Measurements from ENCODE around the gene ACTN1. TPM values are rescaled to one million over a fixed set of nuclear protein-coding genes. Genes with fewer than 3 reads are reported as not detected.

The ACTN1 gene
- total and polyA plus RNA-seq, 2 of the 8 experiments (the other 6 are each of a cell fraction or from before 2014, with no cell fraction given) = 236 to 262 TPM

- no peak overlapping the region for H2BK120ac ChIP-seq (replicated peaks; ENCODE audit: low read depth, low read length)
- no peak overlapping the region for H3K4ac ChIP-seq (replicated peaks; ENCODE audit: insufficient read length, low read depth, low read length)
- H2AFZ ChIP-seq (ENCODE audit: low read length) = no peak overlapping the region
- no peaks in the 10 kb centered on the region for H3K9me3 ChIP-seq (ENCODE audit: insufficient read depth in 2 of 2, low read depth in 1 of 2, low read length in 1 of 2)
- 94% methylated on average over 5 of the region's 5 CpGs; no CpG with 5 or more reads in 1 of the 2 experiments for WGBS, 2 experiments (ENCODE audit: extremely low coverage in 1 of 2, insufficient coverage in 1 of 2, insufficient read length in 1 of 2, insufficient replicate concordance in 2 of 2, low coverage in 1 of 2, low lambda C conversion rate in 2 of 2, missing lambda C conversion rate in 1 of 2)
- TF ChIP-seq, protein P1, sequence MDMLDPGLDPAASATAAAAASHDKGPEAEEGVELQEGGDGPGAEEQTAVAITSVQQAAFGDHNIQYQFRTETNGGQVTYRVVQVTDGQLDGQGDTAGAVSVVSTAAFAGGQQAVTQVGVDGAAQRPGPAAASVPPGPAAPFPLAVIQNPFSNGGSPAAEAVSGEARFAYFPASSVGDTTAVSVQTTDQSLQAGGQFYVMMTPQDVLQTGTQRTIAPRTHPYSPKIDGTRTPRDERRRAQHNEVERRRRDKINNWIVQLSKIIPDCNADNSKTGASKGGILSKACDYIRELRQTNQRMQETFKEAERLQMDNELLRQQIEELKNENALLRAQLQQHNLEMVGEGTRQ (IDR thresholded peaks at IDR 0.05; ENCODE audit: low read length) = no peak
- TF ChIP-seq ASH2L (IDR thresholded peaks at IDR 0.05; ENCODE audit: low read length) = no peak
- no peak overlapping the region for H3K4me2 ChIP-seq (ENCODE audit: insufficient read depth in 1 of 2, low read depth in 2 of 2, low read length in 2 of 2)
- no peak overlapping the region for H3K56ac ChIP-seq (replicated peaks; ENCODE audit: insufficient read length, low read depth, low read length)
- H3K4me3 ChIP-seq (ENCODE audit: extremely low read depth in 1 of 4, insufficient read depth in 2 of 4, low read depth in 3 of 4, low read length in 4 of 4) = no peak overlapping the region
- H4K20me1 ChIP-seq (replicated peaks in 1 of 2; ENCODE audit: control insufficient read depth in 1 of 2, insufficient read depth in 2 of 2, low read length in 2 of 2) = no peaks in the 10 kb centered on the region
- peaks cover 2% of the 10 kb centered on the region; the same call in 1 of the 2 replicates for H3K23me2 ChIP-seq (ENCODE audit: low read depth, low read length)
- CTCF ChIA-PET (ENCODE audit: partially characterized antibody) = no interaction called here
- H3K4me1 ChIP-seq (replicated peaks in 1 of 4; ENCODE audit: control insufficient read depth in 3 of 4, insufficient read depth in 4 of 4, low read length in 3 of 4) = no peaks in the 10 kb centered on the region
- H3K14ac ChIP-seq (ENCODE audit: insufficient read length) = no peak overlapping the region
- FAIRE-seq = no peak
- H3K18ac ChIP-seq (ENCODE audit: extremely low read depth, low read length) = no peak overlapping the region
- no peak overlapping the region for H4K8ac ChIP-seq (ENCODE audit: extremely low read depth, insufficient read depth, low read length)
- H3K79me1 ChIP-seq (ENCODE audit: low read depth, low read length) = no peaks in the 10 kb centered on the region
- H3K23ac ChIP-seq (ENCODE audit: insufficient read length) = no peak overlapping the region
- no peak overlapping the region for H2BK5ac ChIP-seq (ENCODE audit: low read depth, low read length)
- no peak overlapping the region for H3K27ac ChIP-seq (ENCODE audit: low read depth, low read length)
- H4K91ac ChIP-seq (replicated peaks; ENCODE audit: insufficient read length, low read length) = no peak overlapping the region
- no peaks in the 10 kb centered on the region for H3K36me3 ChIP-seq (ENCODE audit: control insufficient read depth in 2 of 4, insufficient read depth in 4 of 4, low read length in 3 of 4)
- H2AK5ac ChIP-seq (ENCODE audit: low read depth, low read length) = no peak overlapping the region
- no peak overlapping the region for H2BK12ac ChIP-seq (ENCODE audit: low read depth, low read length)
- H2BK20ac ChIP-seq (ENCODE audit: low read length) = no peak overlapping the region
- H4K5ac ChIP-seq (ENCODE audit: insufficient read length, low read depth, low read length) = no peak overlapping the region
- no peak overlapping the region for H2BK15ac ChIP-seq (ENCODE audit: low read length)
- POLR2A ChIA-PET (ENCODE audit: partially characterized antibody) = no interaction called here
- H3K27me3 ChIP-seq (replicated peaks in 1 of 4; ENCODE audit: control insufficient read depth in 3 of 4, extremely low read depth in 1 of 4, insufficient read depth in 3 of 4, low read length in 3 of 4) = no peaks in the 10 kb centered on the region
- no peak for DNase-seq (ENCODE audit: low read depth in 1 of 2, low spot score in 2 of 2)
- H3K79me2 ChIP-seq (ENCODE audit: control insufficient read depth in 1 of 2, insufficient read depth in 2 of 2, low read length in 2 of 2) = no peaks in the 10 kb centered on the region
- H3K9ac ChIP-seq (replicated peaks in 1 of 4; ENCODE audit: extremely low read depth in 1 of 4, low read depth in 3 of 4, low read length in 3 of 4) = no peak overlapping the region
Measured at GRCh38 chr14:68851078-68851477, 128.0 kb downstream of the ACTN1 start.

Measured in H1 (cell line).